Activated T-cell treated with anti-CD3 and anti-CD28 coated beads, Interleukin-2, amount 50 U/mL, for 24 hours (primary cell): Measurements from ENCODE around the gene DNAJC17.

ENCODE experiments used
- DNase-seq: peaks from one replicate; pipeline ENCODE4 v3.0.0-alpha.2; 2020
- H3K27ac Mint-ChIP-seq: 2 replicates; pipeline ENCODE4 v1.8.0; 2020; ENCODE audit warnings: mild to moderate bottlenecking, mixed read lengths
- H3K27me3 Mint-ChIP-seq: 2 replicates; pipeline ENCODE4 v1.8.0; 2020; ENCODE audit warnings: mixed read lengths
- H3K36me3 Mint-ChIP-seq: 2 replicates; pipeline ENCODE4 v1.8.0; 2020; ENCODE audit warnings: low read depth, mixed read lengths
- H3K4me1 Mint-ChIP-seq: 2 replicates; pipeline ENCODE4 v1.8.0; 2020; ENCODE audit warnings: low read depth, mixed read lengths
- H3K4me3 Mint-ChIP-seq: 2 replicates; pipeline ENCODE4 v1.8.0; 2020; ENCODE audit warnings: mild to moderate bottlenecking, moderate library complexity, mixed read lengths
- H3K9me3 Mint-ChIP-seq: 2 replicates; pipeline ENCODE4 v1.8.0; 2020; ENCODE audit warnings: mixed read lengths

Gene DNAJC17

DNA sequence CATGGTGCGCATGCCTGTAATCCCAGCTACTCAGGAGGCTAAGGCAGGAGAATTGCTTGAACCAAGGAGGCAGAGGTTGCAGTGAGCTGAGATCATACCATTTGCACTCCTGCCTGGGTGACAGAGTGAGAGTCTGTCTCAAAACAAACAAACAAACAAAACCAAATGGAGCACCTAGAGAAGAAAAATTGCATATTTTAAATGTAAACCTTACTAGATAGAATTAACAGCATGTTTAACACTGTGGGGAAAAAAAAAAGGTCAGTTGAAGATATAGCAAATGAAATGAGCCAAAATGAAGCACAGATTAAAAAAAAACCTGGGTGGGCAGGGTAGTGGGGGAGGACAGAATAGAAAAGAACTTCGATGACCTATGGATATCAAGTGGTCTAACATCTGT is 13.9 kb upstream of the DNAJC17 start:
- Mint-ChIP-seq H3K27me3 (no peaks in the 10 kb centered on the region), H3K4me1 (no peaks in the 10 kb centered on the region), H3K4me3 (no peak overlapping the region), H3K36me3 (peaks cover under 1% of the 10 kb centered on the region), H3K9me3 (no peaks in the 10 kb centered on the region), H3K27ac (no peak overlapping the region)
- no peak for DNase-seq

DNA sequence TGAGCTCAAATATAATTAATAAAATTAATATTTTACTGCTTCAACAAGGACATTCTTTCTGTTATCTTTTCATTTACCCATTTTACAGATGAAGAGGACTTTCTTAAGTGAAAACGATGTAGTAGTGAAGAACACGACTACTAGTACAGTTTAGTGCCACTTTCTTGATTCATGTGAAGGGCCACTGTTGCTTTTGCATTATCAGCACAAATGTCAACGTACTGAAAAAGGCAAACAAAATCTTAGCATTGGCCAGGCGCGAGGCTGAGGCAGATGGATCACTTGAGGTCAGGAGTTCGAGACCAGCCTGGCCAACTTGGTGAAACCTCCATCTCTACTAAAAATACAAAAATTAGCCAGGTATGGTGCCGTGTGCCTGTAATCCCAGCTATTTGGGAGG is 11.8 kb upstream of the DNAJC17 start:
- Mint-ChIP-seq H3K4me1 (no peaks in the 10 kb centered on the region), H3K27me3 (no peaks in the 10 kb centered on the region), H3K27ac (no peak overlapping the region), H3K4me3 (no peak overlapping the region), H3K36me3 (peaks cover 17% of the 10 kb centered on the region), H3K9me3 (no peaks in the 10 kb centered on the region)
- DNase-seq = no peak

DNA sequence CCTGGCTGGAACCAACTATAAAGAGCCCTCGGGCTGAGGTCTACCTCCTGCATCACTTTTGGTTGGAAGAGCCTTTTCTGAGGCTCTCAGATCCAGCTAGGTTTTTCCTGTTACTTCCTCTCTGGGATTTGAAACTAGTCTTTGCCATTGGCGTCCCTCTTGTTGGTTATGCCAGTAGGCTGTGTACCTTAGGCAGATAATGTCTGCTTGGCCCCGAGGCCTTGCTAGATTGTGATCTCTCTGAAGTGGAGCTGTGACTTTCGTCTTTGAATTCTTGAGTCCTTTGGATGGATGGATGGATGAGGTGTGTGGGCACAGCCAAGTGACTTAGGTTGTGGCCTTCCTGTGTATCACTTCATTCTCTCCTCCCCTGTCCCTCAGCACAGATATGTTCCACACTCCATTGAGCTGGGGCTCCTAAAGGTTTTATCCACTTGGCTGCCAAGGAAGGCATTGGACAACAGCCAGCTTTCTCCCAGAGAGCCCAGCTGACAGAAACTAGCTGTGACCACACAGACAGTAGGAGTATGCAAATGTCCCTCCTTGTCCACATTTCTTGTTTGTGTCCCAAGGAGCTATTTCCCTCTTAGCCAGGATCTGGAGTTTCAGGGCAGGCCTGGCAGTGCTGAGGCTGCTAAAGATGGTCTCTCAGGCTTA is 7.9 kb upstream of the DNAJC17 start:
- no peaks in the 10 kb centered on the region for H3K4me1 Mint-ChIP-seq
- no peak overlapping the region for H3K4me3 Mint-ChIP-seq
- H3K27ac Mint-ChIP-seq = no peak overlapping the region

DNA sequence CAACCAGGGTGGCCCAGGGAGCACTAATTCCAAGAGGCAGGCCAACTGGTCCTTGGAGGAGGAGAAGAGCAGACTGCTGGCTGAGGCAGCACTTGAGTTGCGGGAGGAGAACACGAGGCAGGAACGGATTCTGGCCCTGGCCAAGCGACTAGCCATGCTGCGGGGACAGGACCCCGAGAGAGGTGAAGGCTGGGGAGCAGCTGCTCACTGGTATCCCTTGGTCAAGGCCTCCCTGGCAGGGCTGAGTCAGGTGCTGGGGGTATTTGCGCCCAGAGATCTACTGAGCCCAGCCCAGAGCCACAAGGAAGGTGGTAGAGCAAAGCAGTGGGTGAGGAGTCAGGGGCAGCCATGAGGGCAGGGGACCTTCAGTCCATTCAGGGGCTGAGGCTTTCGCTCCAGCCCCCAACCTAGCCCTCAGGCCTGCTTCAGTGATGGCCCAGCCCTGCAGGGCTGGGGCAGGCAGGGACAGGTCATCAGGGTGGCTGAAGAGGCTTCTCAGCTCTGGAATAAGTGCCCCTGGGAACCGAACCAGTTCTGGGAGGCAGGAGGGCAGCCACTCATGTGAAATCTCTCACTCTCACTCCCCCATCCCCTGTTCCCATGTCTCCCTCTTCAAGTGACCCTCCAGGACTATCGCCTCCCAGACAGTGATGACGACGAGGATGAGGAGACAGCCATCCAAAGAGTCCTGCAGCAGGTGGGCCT is 5.6 kb upstream of the DNAJC17 start:
- no peak overlapping the region for H3K4me3 Mint-ChIP-seq
- no peaks in the 10 kb centered on the region for H3K27me3 Mint-ChIP-seq
- H3K9me3 Mint-ChIP-seq = no peaks in the 10 kb centered on the region
- peaks cover 65% of the 10 kb centered on the region for H3K36me3 Mint-ChIP-seq
- H3K27ac Mint-ChIP-seq = no peak overlapping the region
- DNase-seq = no peak
- peaks cover 14% of the 10 kb centered on the region for H3K4me1 Mint-ChIP-seq

More for the DNA sequence above, 7.9 kb upstream of the DNAJC17 start:
- no peak for DNase-seq
- Mint-ChIP-seq H3K36me3 (peaks cover 50% of the 10 kb centered on the region), H3K9me3 (no peaks in the 10 kb centered on the region), H3K27me3 (no peaks in the 10 kb centered on the region)

DNA sequence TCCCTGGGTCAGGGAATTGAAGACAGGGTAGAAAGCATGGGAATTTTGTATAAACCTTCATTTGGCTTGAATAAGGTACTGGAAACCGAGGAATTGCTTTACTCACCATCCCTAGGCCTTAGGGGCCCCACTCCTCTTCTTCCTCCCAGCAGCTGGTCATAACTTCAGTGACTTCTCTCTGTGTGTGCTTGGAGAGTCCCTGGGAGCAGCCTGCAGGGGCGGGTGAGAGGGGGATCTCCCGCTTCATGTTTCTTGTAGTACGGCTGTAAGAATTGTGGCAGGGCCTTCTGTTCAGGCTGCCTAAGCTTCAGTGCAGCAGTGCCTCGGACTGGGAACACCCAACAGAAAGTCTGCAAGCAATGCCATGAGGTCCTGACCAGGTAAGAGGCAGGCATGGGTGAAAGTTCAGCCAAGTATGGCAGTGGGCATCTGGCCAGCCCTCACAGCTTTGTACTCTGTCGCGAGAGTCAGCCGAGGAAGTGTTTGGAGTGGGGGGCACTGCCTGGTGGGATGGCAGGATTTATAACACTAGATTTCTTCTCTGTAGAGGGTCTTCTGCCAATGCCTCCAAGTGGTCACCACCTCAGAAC is 1.7 kb upstream of the DNAJC17 start:
- H3K27me3 Mint-ChIP-seq = no peaks in the 10 kb centered on the region
- DNase-seq = no peak
- H3K9me3 Mint-ChIP-seq = no peaks in the 10 kb centered on the region
- H3K27ac Mint-ChIP-seq = no peak overlapping the region
- peak overlapping the region; percentile 97 for H3K4me3 Mint-ChIP-seq
- peaks cover 26% of the 10 kb centered on the region for H3K4me1 Mint-ChIP-seq
- peaks cover 66% of the 10 kb centered on the region for H3K36me3 Mint-ChIP-seq

- H3K4me3 Mint-ChIP-seq = peak overlapping the region; percentile 97
- no peaks in the 10 kb centered on the region for H3K9me3 Mint-ChIP-seq
- H3K4me1 Mint-ChIP-seq = peaks cover 31% of the 10 kb centered on the region
- peak overlapping the region; percentile 100 for H3K27ac Mint-ChIP-seq
- peaks cover 65% of the 10 kb centered on the region for H3K36me3 Mint-ChIP-seq
- no peaks in the 10 kb centered on the region for H3K27me3 Mint-ChIP-seq
- no peak for DNase-seq
Measured at GRCh38 chr15:40807888-40808461, 702 bp upstream of the DNAJC17 start.

- H3K27ac Mint-ChIP-seq = peak overlapping the region; percentile 100
- H3K36me3 Mint-ChIP-seq = peaks cover 63% of the 10 kb centered on the region
- H3K4me3 Mint-ChIP-seq = peak overlapping the region; percentile 97
- H3K9me3 Mint-ChIP-seq = no peaks in the 10 kb centered on the region
- H3K27me3 Mint-ChIP-seq = no peaks in the 10 kb centered on the region
- no peak for DNase-seq
- peaks cover 36% of the 10 kb centered on the region for H3K4me1 Mint-ChIP-seq
Measured at GRCh38 chr15:40806672-40807027, 623 bp downstream of the DNAJC17 start.

GRCh38 chr15:40803688-40804087 is 3.6 kb downstream of the DNAJC17 start:
- Mint-ChIP-seq H3K9me3 (no peaks in the 10 kb centered on the region), H3K36me3 (peaks cover 65% of the 10 kb centered on the region), H3K4me3 (no peak overlapping the region), H3K27ac (no peak overlapping the region), H3K27me3 (no peaks in the 10 kb centered on the region), H3K4me1 (peaks cover 48% of the 10 kb centered on the region)
- DNase-seq = no peak

DNA sequence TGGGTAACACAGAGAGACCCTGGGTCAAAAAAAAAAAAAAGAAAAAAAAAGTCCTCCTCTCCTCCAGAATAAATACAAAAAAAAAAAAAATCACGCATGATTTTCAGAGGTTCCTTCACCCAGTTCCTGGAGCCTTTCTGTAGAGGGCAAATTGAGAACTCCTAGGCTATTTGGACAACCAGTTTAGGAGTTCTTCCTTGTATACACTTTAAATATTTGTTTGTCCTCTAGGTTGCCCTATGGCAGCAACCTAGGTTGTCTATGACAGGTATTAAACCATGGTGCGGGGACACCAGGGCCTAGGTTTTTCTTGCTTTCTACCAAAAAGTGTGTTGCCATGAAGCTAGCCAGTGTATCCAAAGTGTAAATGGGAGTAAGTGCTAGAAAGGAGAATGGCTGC is 4.2 kb downstream of the DNAJC17 start:
- peaks cover 69% of the 10 kb centered on the region for H3K36me3 Mint-ChIP-seq
- H3K4me3 Mint-ChIP-seq = no peak overlapping the region
- no peaks in the 10 kb centered on the region for H3K27me3 Mint-ChIP-seq
- no peak overlapping the region for H3K27ac Mint-ChIP-seq
- no peak for DNase-seq
- no peaks in the 10 kb centered on the region for H3K9me3 Mint-ChIP-seq
- H3K4me1 Mint-ChIP-seq = peaks cover 48% of the 10 kb centered on the region

DNA sequence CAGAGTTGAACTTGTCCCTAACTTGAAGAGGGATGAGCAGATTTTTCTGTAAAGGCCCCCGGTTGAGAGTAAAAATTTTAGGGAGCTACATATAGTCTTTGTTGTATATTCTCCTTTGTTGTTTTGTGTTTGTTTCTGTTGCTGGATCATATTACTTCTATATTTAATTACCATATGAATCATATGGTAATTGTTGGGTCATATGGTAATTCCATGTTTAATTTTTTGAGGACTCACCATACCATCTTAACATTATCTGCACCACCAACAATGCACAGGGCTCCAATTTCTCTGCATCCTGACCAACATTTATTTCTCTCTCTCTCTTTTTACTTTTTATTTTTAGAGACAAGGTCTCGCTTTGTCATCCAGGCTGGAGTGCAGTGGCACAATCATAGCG is 7.8 kb downstream of the DNAJC17 start:
- H3K27me3 Mint-ChIP-seq = no peaks in the 10 kb centered on the region
- peaks cover 48% of the 10 kb centered on the region for H3K4me1 Mint-ChIP-seq
- H3K36me3 Mint-ChIP-seq = peaks cover 62% of the 10 kb centered on the region

GRCh38 chr15:40796512-40796911 is 10.8 kb downstream of the DNAJC17 start:
- peaks cover 65% of the 10 kb centered on the region for H3K36me3 Mint-ChIP-seq
- no peak overlapping the region for H3K27ac Mint-ChIP-seq
- DNase-seq = no peak
- peaks cover 51% of the 10 kb centered on the region for H3K4me1 Mint-ChIP-seq
- H3K4me3 Mint-ChIP-seq = no peak overlapping the region
- no peaks in the 10 kb centered on the region for H3K27me3 Mint-ChIP-seq
- no peaks in the 10 kb centered on the region for H3K9me3 Mint-ChIP-seq

More for the DNA sequence above, 7.8 kb downstream of the DNAJC17 start:
- H3K9me3 Mint-ChIP-seq = no peaks in the 10 kb centered on the region
- no peak overlapping the region for H3K27ac Mint-ChIP-seq
- no peak overlapping the region for H3K4me3 Mint-ChIP-seq
- no peak for DNase-seq

DNA sequence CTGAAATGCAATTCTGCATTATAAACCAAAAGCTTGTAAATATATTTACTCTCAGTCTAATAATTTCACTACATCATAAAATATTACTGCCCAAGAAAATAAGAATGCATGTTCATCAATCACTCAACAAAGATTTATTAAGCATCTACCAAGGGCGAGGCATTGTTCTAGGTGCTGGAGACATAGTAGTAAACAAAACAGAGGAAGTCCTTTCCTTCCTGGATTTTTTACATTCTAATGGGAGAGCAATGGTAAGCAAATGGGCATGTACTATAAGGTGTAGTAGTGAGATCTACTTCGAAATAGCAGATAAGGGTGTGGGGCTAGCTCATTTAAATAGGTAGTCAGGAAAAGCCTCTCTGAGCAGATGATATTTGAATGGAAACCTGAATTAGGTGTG is 11.2 kb downstream of the DNAJC17 start:
- H3K9me3 Mint-ChIP-seq = no peaks in the 10 kb centered on the region
- no peaks in the 10 kb centered on the region for H3K27me3 Mint-ChIP-seq
- peaks cover 48% of the 10 kb centered on the region for H3K4me1 Mint-ChIP-seq
- DNase-seq = no peak
- H3K36me3 Mint-ChIP-seq = peaks cover 62% of the 10 kb centered on the region
- H3K4me3 Mint-ChIP-seq = no peak overlapping the region
- no peak overlapping the region for H3K27ac Mint-ChIP-seq

DNA sequence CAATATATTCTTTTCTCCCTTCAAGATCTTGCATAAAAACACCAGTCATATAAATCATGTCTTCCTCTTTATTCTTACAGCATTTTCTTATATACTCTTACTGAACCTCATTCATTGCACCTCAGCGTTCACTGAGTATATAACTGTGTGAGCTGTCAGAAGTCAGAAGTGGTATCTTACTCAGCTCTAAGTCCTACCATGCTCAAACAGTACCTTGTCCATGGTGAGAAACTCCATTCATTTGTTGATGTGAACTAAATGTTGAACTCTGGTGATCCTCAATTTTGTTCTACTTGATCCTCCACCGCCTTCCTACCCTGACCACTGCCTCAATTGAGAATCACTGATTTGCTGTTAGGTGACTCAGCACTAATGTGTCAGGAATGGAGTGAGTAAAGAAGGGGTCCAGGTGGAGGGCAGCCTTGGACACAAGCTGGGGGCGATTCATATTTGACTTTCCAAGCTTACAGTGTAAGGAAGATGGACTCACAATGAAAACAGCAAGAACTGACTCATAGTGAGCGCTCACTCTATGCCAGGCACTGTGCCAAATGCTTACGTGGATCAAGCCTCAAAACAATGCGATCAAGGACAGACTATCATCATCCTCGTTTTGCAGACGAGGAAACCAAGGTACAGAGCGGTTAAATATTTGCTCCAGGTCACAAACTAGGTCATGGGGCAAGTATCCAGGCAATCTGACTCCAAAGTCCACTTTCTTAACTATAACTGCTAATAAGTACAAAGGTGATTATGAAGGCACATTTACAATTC is 13.9 kb downstream of the DNAJC17 start:
- DNase-seq = no peak
- Mint-ChIP-seq H3K4me3 (no peak overlapping the region), H3K27me3 (no peaks in the 10 kb centered on the region), H3K36me3 (peaks cover 43% of the 10 kb centered on the region), H3K27ac (peak overlapping the region; percentile 14), H3K9me3 (no peaks in the 10 kb centered on the region), H3K4me1 (peaks cover 38% of the 10 kb centered on the region)

DNA sequence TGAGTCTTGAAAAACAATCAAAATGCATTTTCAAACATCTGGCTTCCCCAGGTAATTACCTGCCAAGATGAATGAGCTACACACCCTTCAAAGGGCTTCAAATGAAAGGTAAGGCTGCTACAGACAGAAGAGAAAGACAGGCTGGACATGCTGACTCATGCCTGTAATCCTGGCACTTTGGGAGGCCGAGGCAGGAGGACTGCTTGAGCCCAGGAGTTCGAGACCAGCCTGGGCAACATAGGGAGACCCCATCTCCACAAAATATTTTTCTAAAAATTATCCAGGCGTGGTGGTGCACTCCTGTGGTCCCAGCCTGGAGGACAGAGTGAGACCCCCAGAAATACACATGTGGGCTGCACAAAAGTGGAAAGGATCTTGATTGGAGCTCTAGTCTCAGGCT is 14.9 kb downstream of the DNAJC17 start:
- no peak overlapping the region for H3K4me3 Mint-ChIP-seq
- H3K27ac Mint-ChIP-seq = peak overlapping the region; percentile 7
- H3K36me3 Mint-ChIP-seq = peaks cover 36% of the 10 kb centered on the region
- peaks cover 38% of the 10 kb centered on the region for H3K4me1 Mint-ChIP-seq
- no peak for DNase-seq
- no peaks in the 10 kb centered on the region for H3K9me3 Mint-ChIP-seq
- no peaks in the 10 kb centered on the region for H3K27me3 Mint-ChIP-seq
